IMR-90 (cell line): Measurements from ENCODE around the gene BNIP5. TPM values are rescaled to one million over a fixed set of nuclear protein-coding genes. Genes with fewer than 3 reads are reported as not detected.

Source experiments
- ATAC-seq: fragments of 200-7000 bp; cut with Tn5 transposase; 2 replicates; pipeline ENCODE4 v1.9.1; 2020; ENCODE audit warnings: low read depth, mild to moderate bottlenecking, moderate library complexity
- BruUV-seq: library from RNA; stranded (reverse); fragments of 400-500 nt; replicated peaks from 2 replicates; lab custom pipeline; 2021; lab: Mats Ljungman, UMichigan
- CTCF ChIA-PET: fragments of 300-600 bp; formaldehyde crosslinking; extraction: SDS; loops from one replicate; lab custom pipeline; 2021; ENCODE audit warnings: antibody characterized with exemption; lab: Yijun Ruan, JAX
- POLR2A ChIA-PET: fragments of 300-600 bp; sonication (Branson Sonifier 250); formaldehyde crosslinking; loops from one replicate; lab custom pipeline; 2022; ENCODE audit warnings: antibody characterized with exemption; ENCODE audit not compliant: unreplicated experiment; lab: Charles Lee
- DNase-seq: peaks from one replicate; pipeline ENCODE4 v3.0.0; 2013
- H2AFZ ChIP-seq: replicated peaks from 2 replicates; pipeline ENCODE3; 2013; ENCODE audit warnings: low read length, mild to moderate bottlenecking; ENCODE audit not compliant: poor library complexity
- H2AK5ac ChIP-seq: 2 replicates; pipeline ENCODE4 v1.6.1; 2013; ENCODE audit warnings: low read depth, low read length, inconsistent platforms
- H2AK9ac ChIP-seq: replicated peaks from 2 replicates; pipeline ENCODE3; 2013; ENCODE audit warnings: mild to moderate bottlenecking, low read depth, low read length, moderate library complexity; ENCODE audit not compliant: poor library complexity
- H2BK120ac ChIP-seq: 2 replicates; pipeline ENCODE4 v1.6.1; 2013; ENCODE audit warnings: low read depth, low read length, inconsistent platforms
- H2BK15ac ChIP-seq: 3 replicates; pipeline ENCODE4 v1.6.1; 2013; ENCODE audit warnings: low read depth, low read length, inconsistent platforms
- H2BK20ac ChIP-seq: 2 replicates; pipeline ENCODE4 v1.6.1; 2013; ENCODE audit warnings: low read depth, mild to moderate bottlenecking, inconsistent platforms, low read length, moderate library complexity
- H2BK5ac ChIP-seq: 2 replicates; pipeline ENCODE4 v1.6.1; 2013; ENCODE audit warnings: mild to moderate bottlenecking, low read depth, low read length, inconsistent platforms; ENCODE audit not compliant: poor library complexity, severe bottlenecking
- H3K14ac ChIP-seq: replicated peaks from 2 replicates; pipeline ENCODE4 v1.6.1; 2013; ENCODE audit warnings: low read depth, low read length, inconsistent platforms
- H3K18ac ChIP-seq: 2 replicates; pipeline ENCODE4 v1.6.1; 2013; ENCODE audit warnings: low read depth, low read length, control low read depth
- H3K23ac ChIP-seq: 2 replicates; pipeline ENCODE4 v1.6.1; 2013; ENCODE audit warnings: low read depth, low read length, inconsistent platforms
- H3K27ac ChIP-seq: 2 replicates; pipeline ENCODE4 v1.5.1; 2013; ENCODE audit warnings: mild to moderate bottlenecking, control low read depth, low read length; ENCODE audit not compliant: insufficient read depth
- H3K27me3 ChIP-seq: 2 replicates; pipeline ENCODE4 v1.6.1; 2013; ENCODE audit warnings: low read length; ENCODE audit not compliant: control insufficient read depth, insufficient read depth
- H3K36me3 ChIP-seq: 2 replicates; pipeline ENCODE4 v1.6.1; 2013; ENCODE audit warnings: low read length, mixed read lengths; ENCODE audit not compliant: control insufficient read depth, insufficient read depth
- H3K4ac ChIP-seq: 2 replicates; pipeline ENCODE4 v1.6.1; 2013; ENCODE audit warnings: low read depth, low read length, inconsistent platforms
- H3K4me1 ChIP-seq: 2 replicates; pipeline ENCODE4 v1.6.1; 2013; ENCODE audit warnings: low read length, mixed read lengths; ENCODE audit not compliant: control insufficient read depth, insufficient read depth
- H3K4me2 ChIP-seq: 2 replicates; pipeline ENCODE4 v1.6.1; 2013; ENCODE audit warnings: low read depth, mild to moderate bottlenecking, control low read depth, low read length, moderate library complexity
- H3K4me3 ChIP-seq: 2 replicates; pipeline ENCODE4 v1.5.1; 2013; ENCODE audit warnings: low read depth, mild to moderate bottlenecking, control low read depth, low read length, moderate library complexity; ENCODE audit not compliant: insufficient read depth
- H3K56ac ChIP-seq: 2 replicates; pipeline ENCODE4 v1.6.1; 2013; ENCODE audit warnings: low read length, inconsistent platforms; ENCODE audit not compliant: insufficient read depth; ENCODE audit errors: extremely low read depth
- H3K79me1 ChIP-seq, 2 experiments: 2 replicates each; pipeline ENCODE4 v1.6.1; 2013; ENCODE audit warnings: low read length in 2 of 2, inconsistent platforms in 1 of 2, low read depth in 1 of 2
- H3K9ac ChIP-seq: 2 replicates; pipeline ENCODE4 v1.6.1; 2013; ENCODE audit warnings: low read depth, low read length, control low read depth
- H3K9me1 ChIP-seq: 2 replicates; pipeline ENCODE4 v1.6.1; 2013; ENCODE audit warnings: low read length, inconsistent platforms; ENCODE audit not compliant: insufficient read depth
- H3K9me3 ChIP-seq: 2 replicates; pipeline ENCODE4 v1.6.1; 2013; ENCODE audit warnings: low read length; ENCODE audit not compliant: control insufficient read depth, insufficient read depth
- H4K20me1 ChIP-seq: 2 replicates; pipeline ENCODE4 v1.6.1; 2013; ENCODE audit warnings: low read length, inconsistent platforms; ENCODE audit not compliant: insufficient read depth
- H4K5ac ChIP-seq: 2 replicates; pipeline ENCODE4 v1.6.1; 2013; ENCODE audit warnings: mild to moderate bottlenecking, low read depth, low read length, control low read depth
- H4K8ac ChIP-seq, 2 experiments: 2 replicates each; pipeline ENCODE4 v1.6.1; 2013; ENCODE audit warnings: low read depth in 2 of 2, low read length in 2 of 2, control low read depth in 1 of 2, inconsistent platforms in 1 of 2
- H4K91ac ChIP-seq: 2 replicates; pipeline ENCODE4 v1.6.1; 2013; ENCODE audit warnings: low read depth, low read length, inconsistent platforms; ENCODE audit not compliant: insufficient read depth
- BHLHE40 ChIP-seq: fragments of 150-350 bp; IDR thresholded peaks from 2 replicates; pipeline ENCODE4 v1.6.1; 2016; ENCODE audit warnings: mild to moderate bottlenecking, low read depth, low read length
- CEBPB ChIP-seq: IDR thresholded peaks from 2 replicates; pipeline ENCODE4 v1.6.1; 2012; ENCODE audit warnings: low read depth, low read length, improper control_type of control experiment
- CHD1 ChIP-seq: IDR thresholded peaks from 2 replicates; pipeline ENCODE4 v1.6.1; 2012; ENCODE audit warnings: low read depth, low read length, improper control_type of control experiment
- MAFK ChIP-seq: IDR thresholded peaks from 2 replicates; pipeline ENCODE4 v1.6.1; 2012; ENCODE audit warnings: low read depth, low read length, improper control_type of control experiment
- MAZ ChIP-seq: IDR thresholded peaks from 2 replicates; pipeline ENCODE4 v1.6.1; 2012; ENCODE audit warnings: low read depth, mild to moderate bottlenecking, low read length, improper control_type of control experiment, moderate library complexity, borderline replicate concordance
- NFE2L2 ChIP-seq: fragments of 150-350 bp; IDR thresholded peaks from 2 replicates; pipeline ENCODE4 v1.6.1; 2016; ENCODE audit warnings: low read depth, mild to moderate bottlenecking, low read length
- POLR2A ChIP-seq: IDR thresholded peaks from 2 replicates; pipeline ENCODE4 v1.6.1; 2012; ENCODE audit warnings: mild to moderate bottlenecking, low read depth, low read length
- RAD21 ChIP-seq: IDR thresholded peaks from 2 replicates; pipeline ENCODE4 v1.6.1; 2012; ENCODE audit warnings: low read length, improper control_type of control experiment
- RCOR1 ChIP-seq: IDR thresholded peaks from 2 replicates; pipeline ENCODE4 v1.6.1; 2012; ENCODE audit warnings: mild to moderate bottlenecking, low read length, improper control_type of control experiment; ENCODE audit not compliant: insufficient replicate concordance
- RFX5 ChIP-seq: IDR thresholded peaks from 2 replicates; pipeline ENCODE4 v1.8.0; 2012; ENCODE audit warnings: low read depth, mild to moderate bottlenecking, low read length, moderate library complexity
- SMC3 ChIP-seq: fragments of 150-350 bp; IDR thresholded peaks from 2 replicates; pipeline ENCODE4 v1.6.1; 2016; ENCODE audit warnings: low read depth, mild to moderate bottlenecking, antibody characterized with exemption, low read length, moderate library complexity
- WGBS, 2 experiments: methylation state at CpG; one replicate each; pipeline versions ENCODE4 v1.1.5 to v1.1.7; 2013; ENCODE audit warnings: missing lambda C conversion rate in 2 of 2; ENCODE audit not compliant: insufficient read length in 1 of 2; ENCODE audit errors: extremely low coverage in 2 of 2; 5-methylcytosine and 5-hydroxymethylcytosine counted together
- dilution Hi-C: fragments of 300-500 bp; cut with HindIII; formaldehyde crosslinking; loops from one replicate; pipeline ENCODE4 v1.14.3; 2018; ENCODE audit warnings: low sequenced_read_pairs; ENCODE audit not compliant: unreplicated experiment
- in situ Hi-C: fragments of 300-500 bp; cut with MboI; formaldehyde crosslinking; loops from 3 replicates; pipeline ENCODE4 v1.14.3; 2019; ENCODE audit warnings: low sequenced_read_pairs, inconsistent platforms, mixed read lengths
- intact Hi-C: fragments of 100-400 bp; cut with micrococcal nuclease; formaldehyde crosslinking; loops from 2 replicates; pipeline ENCODE4 v1.10.0; 2022
- polyA plus RNA-seq, 3 experiments: library from polyadenylated mRNA; depleted of rRNA; stranded (reverse); fragments of >200 nt; gene quantifications; 2 replicates each; pipeline ENCODE4 v1.2.3, GENCODE V29; 2012; ENCODE audit warnings: low replicate concordance in 1 of 3
- total RNA-seq: library from RNA; depleted of rRNA; stranded (reverse); fragments of >200 nt; gene quantifications from 2 replicates; pipeline ENCODE4 v1.2.3, GENCODE V29; 2012
- TF ChIP-seq, protein P1 (sequence below): fragments of 150-350 bp; IDR thresholded peaks from 2 replicates; pipeline ENCODE4 v1.6.1; 2017; ENCODE audit warnings: mild to moderate bottlenecking, antibody characterized with exemption, low read length, low read depth
- TF ChIP-seq, protein P2 (sequence below): fragments of 150-350 bp; IDR thresholded peaks from 2 replicates; pipeline ENCODE4 v1.6.1; 2016; ENCODE audit warnings: low read depth, mild to moderate bottlenecking, low read length, moderate library complexity, borderline replicate concordance

BNIP5 gene
- total and polyA plus RNA-seq, 2 of the 4 experiments (the other 2 are of a cell fraction), result not detected

DNA sequence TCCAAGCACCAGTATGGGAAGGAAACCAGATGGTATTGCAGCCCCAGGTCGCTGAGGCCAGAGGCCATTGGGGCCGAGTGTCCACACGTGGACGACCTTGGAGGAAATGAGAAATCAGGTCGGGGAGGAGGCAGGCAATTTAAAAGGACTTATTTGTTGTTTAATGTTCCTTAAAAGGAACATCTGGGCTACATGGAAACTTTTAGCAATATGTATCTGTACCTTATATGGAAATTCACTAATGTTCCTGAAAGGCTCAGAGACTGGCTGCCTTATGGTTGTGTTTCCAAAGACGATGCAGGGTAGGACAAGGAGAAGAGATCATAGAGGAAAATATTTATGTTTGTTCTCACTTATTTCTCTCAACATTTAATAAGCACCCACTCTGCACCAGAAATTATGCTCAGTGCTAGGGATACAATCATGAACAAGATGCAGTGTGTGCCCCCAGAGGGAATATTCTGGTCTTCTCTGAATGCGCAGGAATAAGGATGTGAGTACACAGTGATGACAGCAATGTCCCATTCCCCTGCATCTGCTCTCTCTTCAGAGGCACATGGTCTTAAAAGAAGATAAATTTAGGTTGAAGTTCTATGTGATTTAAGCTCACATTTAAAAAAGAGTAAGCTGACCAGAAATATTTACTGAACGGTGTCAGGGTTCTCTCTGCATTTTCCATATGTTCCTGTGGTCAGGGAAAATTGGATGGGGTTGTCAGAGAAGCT is 3.4 kb downstream of the BNIP5 start:
- in situ Hi-C loops, result no loop called here
- H3K79me1 ChIP-seq, result no peaks in the 10 kb centered on the region
- ATAC-seq (no peak), DNase-seq (no peak)
- CTCF ChIA-PET, result no interaction called here
- no peak overlapping the region for H2BK5ac ChIP-seq
- no peak overlapping the region for H3K14ac ChIP-seq
- WGBS, 2 experiments, result no CpG with 5 or more reads among the region's 8 CpGs
- no peak overlapping the region for H3K56ac ChIP-seq
- dilution Hi-C loops, result no loop called here
- 0 out of 2 replicates have a peak, but pooled peaks cover 6% of the 10 kb centered on the region for H3K9me1 ChIP-seq
- no peak overlapping the region for H3K4me3 ChIP-seq
- H3K18ac ChIP-seq, result no peak overlapping the region
- no TSS peak for BruUV-seq
- no peak overlapping the region for H3K4me2 ChIP-seq
- no peak overlapping the region for H2BK120ac ChIP-seq
- no peaks in the 10 kb centered on the region for H3K4me1 ChIP-seq
- H3K9me3 ChIP-seq, result no peaks in the 10 kb centered on the region; the same call in 1 of the 2 replicates
- H4K20me1 ChIP-seq, result no peaks in the 10 kb centered on the region
- no peak for TF ChIP-seq NFE2L2
- TF ChIP-seq POLR2A, result no peak
- no peak for TF ChIP-seq SMC3
- TF ChIP-seq, protein P1, sequence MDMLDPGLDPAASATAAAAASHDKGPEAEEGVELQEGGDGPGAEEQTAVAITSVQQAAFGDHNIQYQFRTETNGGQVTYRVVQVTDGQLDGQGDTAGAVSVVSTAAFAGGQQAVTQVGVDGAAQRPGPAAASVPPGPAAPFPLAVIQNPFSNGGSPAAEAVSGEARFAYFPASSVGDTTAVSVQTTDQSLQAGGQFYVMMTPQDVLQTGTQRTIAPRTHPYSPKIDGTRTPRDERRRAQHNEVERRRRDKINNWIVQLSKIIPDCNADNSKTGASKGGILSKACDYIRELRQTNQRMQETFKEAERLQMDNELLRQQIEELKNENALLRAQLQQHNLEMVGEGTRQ, result no peak
- TF ChIP-seq RCOR1, result no peak
- TF ChIP-seq RFX5, result no peak
- no peak for TF ChIP-seq MAZ
- TF ChIP-seq MAFK, result no peak
- TF ChIP-seq, protein P2, sequence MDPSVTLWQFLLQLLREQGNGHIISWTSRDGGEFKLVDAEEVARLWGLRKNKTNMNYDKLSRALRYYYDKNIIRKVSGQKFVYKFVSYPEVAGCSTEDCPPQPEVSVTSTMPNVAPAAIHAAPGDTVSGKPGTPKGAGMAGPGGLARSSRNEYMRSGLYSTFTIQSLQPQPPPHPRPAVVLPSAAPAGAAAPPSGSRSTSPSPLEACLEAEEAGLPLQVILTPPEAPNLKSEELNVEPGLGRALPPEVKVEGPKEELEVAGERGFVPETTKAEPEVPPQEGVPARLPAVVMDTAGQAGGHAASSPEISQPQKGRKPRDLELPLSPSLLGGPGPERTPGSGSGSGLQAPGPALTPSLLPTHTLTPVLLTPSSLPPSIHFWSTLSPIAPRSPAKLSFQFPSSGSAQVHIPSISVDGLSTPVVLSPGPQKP, result no peak
- no peak for TF ChIP-seq CHD1
- no peak for TF ChIP-seq BHLHE40
- no peak for TF ChIP-seq CEBPB
- no peak for TF ChIP-seq RAD21
- no peak overlapping the region for H4K91ac ChIP-seq
- POLR2A ChIA-PET, result no interaction called here
- H3K9ac ChIP-seq, result no peak overlapping the region
- no peak overlapping the region for H4K8ac ChIP-seq
- peaks cover 78% of the 10 kb centered on the region for H3K27me3 ChIP-seq
- no peak overlapping the region for H3K23ac ChIP-seq
- intact Hi-C loops, result no loop called here
- H2AK9ac ChIP-seq, result no peak overlapping the region
- H2BK15ac ChIP-seq, result no peak overlapping the region
- H2AK5ac ChIP-seq, result no peak overlapping the region
- H2BK20ac ChIP-seq, result no peak overlapping the region
- no peaks in the 10 kb centered on the region for H3K36me3 ChIP-seq
- no peak overlapping the region for H4K5ac ChIP-seq
- no peak overlapping the region for H2AFZ ChIP-seq
- no peak overlapping the region for H3K4ac ChIP-seq
- H3K27ac ChIP-seq, result no peak overlapping the region
